H9 (cell line): ENCODE measurements around the gene ERVW-1. TPM values are rescaled to one million over a fixed set of nuclear protein-coding genes. Genes with fewer than 3 reads are reported as not detected.

Experiments used
- DNase-seq: peaks from one replicate; pipeline ENCODE4 v3.0.0-alpha.2; 2017
- H2AFZ ChIP-seq: one replicate; pipeline ENCODE4 v1.6.1; 2013; ENCODE audit warnings: mild to moderate bottlenecking, low read length, control low read depth, moderate library complexity
- H2AK5ac ChIP-seq: 2 replicates; pipeline ENCODE4 v1.6.1; 2013; ENCODE audit warnings: low read length, control low read depth, mixed read lengths; ENCODE audit not compliant: insufficient read length
- H2BK120ac ChIP-seq: one replicate; pipeline ENCODE4 v1.6.1; 2013; ENCODE audit warnings: low read depth, mild to moderate bottlenecking, low read length, control low read depth, inconsistent platforms; ENCODE audit not compliant: poor library complexity, severe bottlenecking
- H2BK12ac ChIP-seq: 2 replicates; pipeline ENCODE4 v1.6.1; 2013; ENCODE audit warnings: low read length, control low read depth, mixed read lengths, low read depth; ENCODE audit not compliant: insufficient read length
- H2BK15ac ChIP-seq: 2 replicates; pipeline ENCODE4 v1.6.1; 2013; ENCODE audit warnings: low read depth, low read length, control low read depth
- H2BK20ac ChIP-seq: one replicate; pipeline ENCODE4 v1.6.1; 2013; ENCODE audit warnings: low read depth, mild to moderate bottlenecking, low read length, control low read depth, inconsistent platforms; ENCODE audit not compliant: poor library complexity, severe bottlenecking
- H2BK5ac ChIP-seq: 2 replicates; pipeline ENCODE4 v1.6.1; 2013; ENCODE audit warnings: low read length, control low read depth, mixed read lengths; ENCODE audit not compliant: insufficient read length
- H3K14ac ChIP-seq: 2 replicates; pipeline ENCODE4 v1.6.1; 2013; ENCODE audit warnings: low read length, control low read depth; ENCODE audit not compliant: insufficient read depth
- H3K18ac ChIP-seq: 2 replicates; pipeline ENCODE4 v1.6.1; 2013; ENCODE audit warnings: low read depth, mild to moderate bottlenecking, mixed read lengths, low read length, control low read depth; ENCODE audit not compliant: insufficient read length
- H3K23ac ChIP-seq: 2 replicates; pipeline ENCODE4 v1.6.1; 2013; ENCODE audit warnings: low read length, control low read depth, mixed read lengths, low read depth; ENCODE audit not compliant: insufficient read length
- H3K23me2 ChIP-seq: 2 replicates; pipeline ENCODE4 v1.6.1; 2013; ENCODE audit warnings: low read depth, mild to moderate bottlenecking, mixed read lengths, low read length, control low read depth; ENCODE audit not compliant: insufficient read length, poor library complexity, severe bottlenecking
- H3K27ac ChIP-seq: 2 replicates; pipeline ENCODE4 v1.5.1; 2013; ENCODE audit warnings: low read length, control low read depth, mixed read lengths, low read depth; ENCODE audit not compliant: insufficient read length
- H3K27me3 ChIP-seq: 2 replicates; pipeline ENCODE4 v1.6.1; 2013; ENCODE audit warnings: low read length, control low read depth, inconsistent platforms; ENCODE audit not compliant: insufficient read depth
- H3K4ac ChIP-seq: 2 replicates; pipeline ENCODE4 v1.6.1; 2013; ENCODE audit warnings: low read depth, mild to moderate bottlenecking, control low read depth, inconsistent platforms, low read length, moderate library complexity
- H3K4me1 ChIP-seq: 2 replicates; pipeline ENCODE4 v1.6.1; 2013; ENCODE audit warnings: low read length, control low read depth, inconsistent platforms; ENCODE audit not compliant: insufficient read depth
- H3K4me2 ChIP-seq: 2 replicates; pipeline ENCODE4 v1.6.1; 2013; ENCODE audit warnings: low read length, control low read depth, mixed read lengths; ENCODE audit not compliant: insufficient read length, insufficient read depth
- H3K56ac ChIP-seq: 2 replicates; pipeline ENCODE4 v1.6.1; 2013; ENCODE audit warnings: low read depth, mild to moderate bottlenecking, mixed read lengths, low read length, control low read depth; ENCODE audit not compliant: insufficient read length
- H3K79me1 ChIP-seq: 2 replicates; pipeline ENCODE4 v1.6.1; 2013; ENCODE audit warnings: low read depth, mild to moderate bottlenecking, moderate library complexity, low read length, control low read depth, inconsistent platforms; ENCODE audit not compliant: insufficient read depth, poor library complexity, severe bottlenecking
- H3K79me2 ChIP-seq: 2 replicates; pipeline ENCODE4 v1.6.1; 2013; ENCODE audit warnings: low read length, control low read depth, inconsistent platforms; ENCODE audit not compliant: insufficient read depth
- H3K9ac ChIP-seq: 2 replicates; pipeline ENCODE4 v1.6.1; 2013; ENCODE audit warnings: low read length, control low read depth, mixed read lengths; ENCODE audit not compliant: insufficient read length; ENCODE audit errors: extremely low read depth
- H3K9me3 ChIP-seq: one replicate; pipeline ENCODE4 v1.6.1; 2013; ENCODE audit warnings: low read depth, low read length, inconsistent platforms; ENCODE audit not compliant: control insufficient read depth
- H3T11ph ChIP-seq: one replicate; pipeline ENCODE4 v1.6.1; 2013; ENCODE audit warnings: mild to moderate bottlenecking, low read length, control low read depth, inconsistent platforms
- H4K20me1 ChIP-seq: one replicate; pipeline ENCODE4 v1.6.1; 2013; ENCODE audit not compliant: control insufficient read depth, insufficient read length, insufficient read depth
- H4K5ac ChIP-seq: 2 replicates; pipeline ENCODE4 v1.6.1; 2013; ENCODE audit warnings: low read depth, mild to moderate bottlenecking, mixed read lengths, low read length, control low read depth; ENCODE audit not compliant: insufficient read length
- H4K8ac ChIP-seq: replicated peaks from 2 replicates; pipeline ENCODE4 v1.6.1; 2013; ENCODE audit warnings: low read length, control low read depth, mixed read lengths, low read depth; ENCODE audit not compliant: insufficient read length
- H4K91ac ChIP-seq: 2 replicates; pipeline ENCODE4 v1.6.1; 2013; ENCODE audit warnings: low read depth, mild to moderate bottlenecking, moderate library complexity, mixed read lengths, low read length, control low read depth; ENCODE audit not compliant: insufficient read length
- H3K27ac Mint-ChIP-seq, 3 experiments: 2 replicates in 2 of 3; 3 replicates in 1 of 3; pipeline ENCODE4 v1.8.0; 2020 to 2021; ENCODE audit warnings: mixed read lengths in 3 of 3, mild to moderate bottlenecking in 1 of 3, moderate library complexity in 1 of 3
- H3K27me3 Mint-ChIP-seq: 2 replicates; pipeline ENCODE4 v1.8.0; 2021; ENCODE audit warnings: low read depth, mild to moderate bottlenecking, moderate library complexity, mixed read lengths
- H3K36me3 Mint-ChIP-seq, 3 experiments: 2 replicates in 2 of 3; 3 replicates in 1 of 3; pipeline ENCODE4 v1.8.0; 2020 to 2021; ENCODE audit warnings: low read depth in 3 of 3, mixed read lengths in 3 of 3; ENCODE audit not compliant: insufficient read depth in 1 of 3
- H3K4me1 Mint-ChIP-seq, 2 experiments: 2 replicates each; pipeline ENCODE4 v1.8.0; 2020; ENCODE audit warnings: mixed read lengths in 2 of 2
- H3K4me3 Mint-ChIP-seq, 2 experiments: 2 replicates in 1 of 2; 3 replicates in 1 of 2; pipeline ENCODE4 v1.8.0; 2020 to 2021; ENCODE audit warnings: mild to moderate bottlenecking in 2 of 2, mixed read lengths in 2 of 2, moderate library complexity in 1 of 2
- H3K9me3 Mint-ChIP-seq, 2 experiments: 2 replicates in 1 of 2; 3 replicates in 1 of 2; pipeline ENCODE4 v1.8.0; 2020; ENCODE audit warnings: mild to moderate bottlenecking in 2 of 2, mixed read lengths in 2 of 2, moderate library complexity in 1 of 2
- CTCF ChIP-seq: fragments of 200-600 bp; sonication (generic); conservative IDR thresholded peaks from 3 replicates; pipeline ENCODE4 v1.8.0; 2021; ENCODE audit warnings: antibody characterized with exemption, mild to moderate bottlenecking
- WGBS: extraction: QIAGEN DNeasy Blood & Tissue Kit; methylation state at CpG from one replicate; pipeline ENCODE4 v1.1.7; 2013; ENCODE audit warnings: missing lambda C conversion rate, low lambda C conversion rate, mixed read lengths; ENCODE audit not compliant: insufficient read length; ENCODE audit errors: extremely low coverage; 5-methylcytosine and 5-hydroxymethylcytosine counted together
- total RNA-seq: library from RNA; stranded (reverse); gene quantifications from 2 replicates; pipeline ENCODE4 v1.2.1, GENCODE V29; 2021

ERVW-1 gene
- total RNA-seq, 1 experiment from 2014 or later, result not detected

GRCh38 chr7:92460510-92460909 lies 17.2 kb downstream of the ERVW-1 start:
- no peaks in the 10 kb centered on the region for H3K27me3 ChIP-seq
- no peak overlapping the region for H3K4ac ChIP-seq
- DNase-seq, result no peak
- Mint-ChIP-seq H3K27ac (peak overlapping the region in 2 of 3 experiments; percentile 8 to 34; a peak in 1 of 7 replicates), H3K4me1 (peaks cover 0 to 2% of the 10 kb centered on the region in 2 experiments; a peak in 1 of 4 replicates), H3K27me3 (no peaks in the 10 kb centered on the region), H3K4me3 (no peak overlapping the region), H3K36me3 (peaks cover 11 to 18% (median 13%) of the 10 kb centered on the region in 3 experiments; a peak in 6 of 7 replicates), H3K9me3 (no peaks in the 10 kb centered on the region)
- no peak overlapping the region for H2BK120ac ChIP-seq
- H3K23ac ChIP-seq, result no peak overlapping the region
- WGBS, result no CpG with 5 or more reads among the region's 4 CpGs
- H4K91ac ChIP-seq, result no peak overlapping the region
- no peak overlapping the region for H3K14ac ChIP-seq
- no peak overlapping the region for H2AK5ac ChIP-seq
- H3K4me2 ChIP-seq, result no peak overlapping the region
- no peak overlapping the region for H4K5ac ChIP-seq
- no peaks in the 10 kb centered on the region for H3K79me1 ChIP-seq
- no peaks in the 10 kb centered on the region for H4K20me1 ChIP-seq
- H3K4me1 ChIP-seq, result no peaks in the 10 kb centered on the region
- no peak overlapping the region for H3K18ac ChIP-seq
- H2AFZ ChIP-seq, result no peak overlapping the region
- H3K79me2 ChIP-seq, result no peaks in the 10 kb centered on the region
- no peak overlapping the region for H2BK12ac ChIP-seq
- no peak for TF ChIP-seq CTCF
- H2BK5ac ChIP-seq, result no peak overlapping the region
- H2BK15ac ChIP-seq, result no peak overlapping the region
- no peak overlapping the region for H3K56ac ChIP-seq
- no peak overlapping the region for H4K8ac ChIP-seq
- H3K9me3 ChIP-seq, result no peaks in the 10 kb centered on the region
- no peak overlapping the region for H3T11ph ChIP-seq
- no peak overlapping the region for H3K27ac ChIP-seq
- H2BK20ac ChIP-seq, result no peak overlapping the region
- no peak overlapping the region for H3K9ac ChIP-seq
- H3K23me2 ChIP-seq, result no peaks in the 10 kb centered on the region
